ES-I3 (cell line): ENCODE data around the gene TMEM126B.
A peak's percentile ranks its signal among the peaks of the same experiment; 100 is the strongest.
"Not testable (repeated sequence)": the region's sequence is repeated elsewhere in the genome, so short reads cannot be mapped to it uniquely, and the experiment has no call there.

Experiments used
- H3K36me3 ChIP-seq: 2 replicates; pipeline ENCODE4 v1.6.1; 2013; ENCODE audit warnings: mild to moderate bottlenecking, low read length, control low read depth, moderate library complexity; ENCODE audit not compliant: insufficient read depth
- H3K4me1 ChIP-seq: 2 replicates; pipeline ENCODE4 v1.6.1; 2013; ENCODE audit warnings: mild to moderate bottlenecking, control low read depth, low read length; ENCODE audit not compliant: insufficient read depth
- H3K9ac ChIP-seq: 2 replicates; pipeline ENCODE4 v1.6.1; 2013; ENCODE audit warnings: low read depth, mild to moderate bottlenecking, low read length, moderate library complexity
- H3K9me3 ChIP-seq: 2 replicates; pipeline ENCODE4 v1.6.1; 2013; ENCODE audit warnings: mild to moderate bottlenecking, low read length, moderate library complexity; ENCODE audit not compliant: control insufficient read depth, insufficient read depth

Gene TMEM126B

DNA sequence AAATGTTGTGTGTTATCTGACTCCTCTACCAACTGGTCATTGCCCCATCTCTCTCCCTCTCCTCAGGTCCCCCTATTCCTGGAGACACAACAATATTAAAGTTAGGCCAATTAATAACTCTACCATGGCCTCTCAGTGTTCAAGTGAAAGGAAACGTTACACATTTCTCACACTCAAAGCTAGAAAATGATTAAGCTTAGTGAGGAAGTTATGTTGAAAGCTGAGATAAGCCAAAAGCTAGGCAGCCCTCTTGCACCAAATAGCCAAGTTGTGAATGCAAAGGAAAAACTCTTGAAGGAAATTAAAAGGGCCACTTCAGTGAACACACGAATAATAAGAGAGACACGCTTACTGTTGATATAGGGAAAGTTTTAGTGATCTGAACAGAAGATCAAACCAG is 8.1 kb upstream of the TMEM126B start:
- H3K36me3 ChIP-seq: no peaks in the 10 kb centered on the region
- H3K9me3 ChIP-seq: no peaks in the 10 kb centered on the region
- no peaks in the 10 kb centered on the region for H3K4me1 ChIP-seq
- no peak overlapping the region for H3K9ac ChIP-seq

DNA sequence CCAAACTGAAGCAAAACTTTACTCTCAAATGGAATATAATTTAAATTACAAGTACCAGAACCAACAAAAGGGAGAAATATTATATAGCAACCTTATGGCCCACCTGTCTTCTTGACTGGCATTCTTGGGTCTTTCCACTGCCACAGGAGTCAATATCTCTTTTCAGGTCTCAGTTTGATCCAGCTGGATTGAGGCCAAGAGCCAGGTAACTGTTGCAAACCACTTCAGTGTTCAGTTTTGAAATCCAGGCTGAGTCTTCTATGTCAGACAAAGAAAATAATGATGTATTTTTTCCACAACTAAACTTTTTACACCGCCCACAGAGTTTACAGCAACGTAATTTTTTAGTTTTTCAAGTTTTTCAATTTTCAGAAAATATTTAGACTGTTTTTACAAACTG is 1.9 kb upstream of the TMEM126B start:
- 0 out of 2 replicates have a peak, but pooled peaks cover 5% of the 10 kb centered on the region for H3K36me3 ChIP-seq
- peak overlapping the region; percentile 72; the same call in 1 of the 2 replicates for H3K9ac ChIP-seq
- H3K9me3 ChIP-seq: no peaks in the 10 kb centered on the region
- H3K4me1 ChIP-seq: peaks cover 8% of the 10 kb centered on the region

DNA sequence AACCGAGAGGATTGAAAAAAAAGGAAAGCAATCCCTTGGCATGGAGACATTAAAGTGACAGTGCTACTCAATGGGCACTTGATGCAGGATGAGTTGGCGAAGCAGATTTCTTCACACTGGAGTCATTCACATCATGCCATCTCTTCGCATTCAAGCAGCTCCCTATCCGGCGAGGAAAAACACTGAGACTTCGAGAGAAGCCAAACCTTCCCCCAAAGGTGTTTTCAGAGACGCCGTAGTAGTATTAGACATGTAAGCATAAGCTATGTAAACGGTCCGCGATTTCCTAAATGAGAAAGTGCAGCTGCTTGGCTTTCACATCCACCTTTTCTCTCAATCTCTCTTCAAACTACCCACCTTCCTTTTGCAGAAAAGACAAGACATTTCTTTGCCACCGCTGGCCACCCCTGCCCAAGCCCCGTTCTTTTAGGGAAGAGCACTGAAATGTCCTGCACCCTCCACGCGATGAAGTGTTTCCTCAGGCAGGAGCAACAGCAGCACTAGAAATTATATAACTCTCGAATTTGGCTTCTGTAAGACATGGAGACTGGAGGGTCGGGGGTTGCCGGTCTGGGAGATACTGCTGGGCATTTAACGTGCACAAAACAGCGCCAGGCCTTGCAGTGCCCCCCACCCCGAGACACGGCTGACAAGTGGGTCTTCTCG is 928 bp upstream of the TMEM126B start, which contains the start of gene DLG2:
Gene DLG2, minus strand, starts transcription at position 13 of the 666 bp plus-strand sequence.
- Histone ChIP-seq H3K36me3 (0 out of 2 replicates have a peak, but pooled peaks cover 5% of the 10 kb centered on the region), H3K9ac (peak within 1 kb of the TSS; percentile 72), H3K4me1 (peaks cover 8% of the 10 kb centered on the region), H3K9me3 (no peaks in the 10 kb centered on the region)

DNA sequence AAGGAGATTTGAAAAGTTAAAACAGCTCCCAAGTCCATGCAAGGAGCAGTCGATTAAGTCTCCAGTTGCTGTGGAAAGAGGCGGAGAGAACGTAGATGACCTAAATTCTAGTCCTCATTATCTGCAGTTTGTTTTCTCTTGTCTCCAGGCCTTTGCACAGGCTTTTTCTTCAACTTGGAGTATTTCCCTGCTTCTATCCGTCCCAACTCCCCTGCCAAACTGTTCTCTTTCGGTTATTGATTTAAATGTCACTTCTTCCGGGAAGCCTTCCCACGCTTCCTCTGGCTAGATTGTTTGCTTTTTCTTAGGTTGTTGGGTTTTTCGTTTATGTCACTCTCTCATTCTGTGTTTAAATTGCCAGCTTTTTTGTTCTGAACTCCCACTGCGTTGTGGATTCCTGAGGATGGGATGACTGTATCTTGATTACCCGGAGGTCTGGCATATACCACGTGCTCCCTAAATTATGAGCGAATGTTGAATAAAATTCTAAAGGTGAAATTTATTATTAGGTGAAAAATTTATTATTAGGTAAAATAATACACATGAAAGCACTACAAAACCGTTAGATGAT is 463 bp downstream of the TMEM126B start:
- H3K9me3 ChIP-seq: no peaks in the 10 kb centered on the region
- H3K36me3 ChIP-seq: 0 out of 2 replicates have a peak, but pooled peaks cover 5% of the 10 kb centered on the region
- H3K9ac ChIP-seq: peak overlapping the region; percentile 72
- peaks cover 8% of the 10 kb centered on the region for H3K4me1 ChIP-seq

DNA sequence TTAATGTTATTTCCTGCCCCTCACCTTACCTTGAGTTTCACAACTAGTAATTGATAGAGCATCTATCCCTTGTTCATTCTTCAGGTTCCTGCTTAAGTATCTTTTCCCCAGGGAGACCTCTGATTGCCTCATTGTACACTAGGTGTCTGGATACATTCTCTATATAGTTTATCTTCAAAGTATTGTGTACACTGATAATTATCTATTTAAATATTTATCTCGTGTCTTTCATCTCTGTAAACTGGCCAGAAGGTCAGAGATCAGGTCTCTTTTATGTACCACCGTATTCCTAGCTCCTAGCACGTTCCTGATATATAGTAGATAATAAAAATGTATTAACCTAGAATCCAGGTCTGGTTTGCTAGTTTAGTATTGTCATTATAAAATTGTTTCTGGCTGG is 6.4 kb downstream of the TMEM126B start:
- Histone ChIP-seq H3K9me3 (no peaks in the 10 kb centered on the region), H3K36me3 (peaks cover 10% of the 10 kb centered on the region; the same call in 1 of the 2 replicates), H3K9ac (no peak overlapping the region), H3K4me1 (peaks cover 4% of the 10 kb centered on the region; the same call in 1 of the 2 replicates)

DNA sequence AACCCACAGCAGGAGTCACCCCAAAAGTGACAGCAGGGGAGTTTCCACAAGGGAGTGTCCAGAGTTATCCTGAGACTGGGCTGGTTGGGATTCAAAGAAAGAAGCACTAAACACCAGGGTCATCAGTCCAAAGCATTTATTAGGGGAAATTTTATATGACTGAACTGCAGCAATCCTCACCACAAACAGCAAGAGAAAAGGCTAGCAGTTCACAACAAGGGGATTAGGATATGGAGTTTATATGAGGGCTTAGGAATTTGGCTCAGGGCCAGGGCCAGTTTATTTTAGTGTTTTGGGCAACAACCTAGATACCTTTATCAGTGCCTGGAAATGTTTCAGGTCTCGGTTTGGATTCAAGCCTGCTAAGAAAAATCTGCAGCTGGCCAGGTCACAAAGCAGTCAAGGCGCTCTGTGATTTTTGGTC is 14.8 kb downstream of the TMEM126B start:
- Histone ChIP-seq H3K4me1 (peaks cover 4% of the 10 kb centered on the region; the same call in 1 of the 2 replicates), H3K9ac (no peak overlapping the region), H3K36me3 (no peaks in the 10 kb centered on the region), H3K9me3 (no peaks in the 10 kb centered on the region)

DNA sequence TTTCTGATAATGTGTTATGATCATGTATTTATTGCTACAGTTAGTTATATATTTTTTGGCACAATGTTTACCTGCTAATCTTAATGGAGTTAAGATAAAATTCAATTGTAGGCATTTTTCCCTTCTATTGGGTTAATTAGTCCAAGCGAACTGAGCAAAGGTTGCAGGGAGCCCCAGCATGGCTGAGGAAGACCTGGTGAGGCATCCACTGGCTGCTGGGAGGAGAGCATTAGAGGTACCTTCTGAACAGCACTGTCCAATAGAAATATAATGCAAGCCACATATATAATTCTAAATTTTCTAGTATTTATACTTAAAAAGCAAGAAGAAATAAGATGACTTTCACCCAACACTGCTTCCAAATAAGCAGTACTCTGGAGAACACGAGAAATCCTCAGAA is 18.7 kb downstream of the TMEM126B start:
- no peaks in the 10 kb centered on the region for H3K9me3 ChIP-seq
- H3K36me3 ChIP-seq: peaks cover 3% of the 10 kb centered on the region; the same call in 1 of the 2 replicates
- H3K9ac ChIP-seq: peak overlapping the region; percentile 78
- H3K4me1 ChIP-seq: peaks cover 11% of the 10 kb centered on the region; the same call in 1 of the 2 replicates

DNA sequence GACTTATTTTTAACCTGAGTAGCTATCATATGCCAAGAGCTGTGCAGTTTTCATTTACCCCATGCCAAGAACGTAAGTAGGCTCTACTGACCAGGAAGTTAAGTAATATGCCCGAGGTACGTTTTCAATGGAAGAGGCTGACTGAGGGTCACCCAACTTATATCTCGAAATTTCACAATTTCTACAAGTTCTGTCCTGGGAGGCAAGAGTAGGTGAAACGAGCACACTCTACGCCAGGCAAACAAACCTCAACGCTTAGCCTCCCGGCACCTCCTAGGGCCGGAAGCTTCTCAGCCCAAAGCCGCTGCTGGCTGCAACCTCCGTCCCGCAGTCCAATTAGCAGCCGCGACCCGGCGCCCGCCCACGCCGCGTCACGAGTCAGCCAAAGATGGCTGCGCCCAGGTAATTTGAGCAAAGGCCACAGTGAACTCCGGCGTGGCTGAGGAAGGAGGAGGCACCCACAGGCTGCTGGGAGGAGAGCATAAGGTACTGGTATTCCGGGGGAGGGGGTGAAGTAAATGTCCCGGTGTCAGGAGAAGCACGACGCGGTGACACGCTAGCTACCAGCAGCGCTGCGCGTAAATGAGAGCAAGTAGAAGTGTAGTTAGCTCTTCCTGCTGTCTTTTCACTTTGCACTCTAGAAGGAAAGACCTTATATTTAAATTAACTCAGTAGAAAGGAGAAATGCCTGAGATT is 19.4 kb downstream of the TMEM126B start, which contains the start of gene TMEM126A:
Gene TMEM126A, plus strand, starts transcription at position 364 of the 696 bp plus-strand sequence. CDS start 2,289 bp downstream, outside the sequence.
- Histone ChIP-seq H3K9me3 (no peaks in the 10 kb centered on the region), H3K36me3 (peaks cover 3% of the 10 kb centered on the region; the same call in 1 of the 2 replicates), H3K9ac (peak within 1 kb of the TSS; percentile 78), H3K4me1 (peaks cover 11% of the 10 kb centered on the region; the same call in 1 of the 2 replicates)

DNA sequence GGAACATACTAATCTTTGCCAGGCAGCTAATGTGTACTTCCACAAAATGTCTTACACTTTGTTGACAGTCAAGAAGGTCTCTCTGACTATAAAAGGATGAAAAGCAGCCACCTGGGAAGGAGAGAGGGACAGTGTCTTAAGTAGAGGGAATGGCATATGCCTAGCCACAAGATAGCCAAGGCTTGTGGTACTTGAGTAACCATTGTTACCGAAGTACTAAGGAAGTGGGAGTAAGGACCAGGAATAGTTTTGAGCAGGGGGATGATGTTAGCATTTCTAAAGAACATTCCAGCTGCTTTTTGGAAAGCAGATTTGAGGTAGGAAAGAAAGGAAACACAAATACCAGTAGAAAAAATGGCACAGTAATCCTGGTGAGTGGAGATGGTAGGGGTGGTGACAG is 22.7 kb downstream of the TMEM126B start:
- Histone ChIP-seq H3K9ac (no peak overlapping the region), H3K4me1 (0 out of 2 replicates have a peak, but pooled peaks cover 7% of the 10 kb centered on the region), H3K9me3 (no peaks in the 10 kb centered on the region), H3K36me3 (peaks cover 3% of the 10 kb centered on the region; the same call in 1 of the 2 replicates)

DNA sequence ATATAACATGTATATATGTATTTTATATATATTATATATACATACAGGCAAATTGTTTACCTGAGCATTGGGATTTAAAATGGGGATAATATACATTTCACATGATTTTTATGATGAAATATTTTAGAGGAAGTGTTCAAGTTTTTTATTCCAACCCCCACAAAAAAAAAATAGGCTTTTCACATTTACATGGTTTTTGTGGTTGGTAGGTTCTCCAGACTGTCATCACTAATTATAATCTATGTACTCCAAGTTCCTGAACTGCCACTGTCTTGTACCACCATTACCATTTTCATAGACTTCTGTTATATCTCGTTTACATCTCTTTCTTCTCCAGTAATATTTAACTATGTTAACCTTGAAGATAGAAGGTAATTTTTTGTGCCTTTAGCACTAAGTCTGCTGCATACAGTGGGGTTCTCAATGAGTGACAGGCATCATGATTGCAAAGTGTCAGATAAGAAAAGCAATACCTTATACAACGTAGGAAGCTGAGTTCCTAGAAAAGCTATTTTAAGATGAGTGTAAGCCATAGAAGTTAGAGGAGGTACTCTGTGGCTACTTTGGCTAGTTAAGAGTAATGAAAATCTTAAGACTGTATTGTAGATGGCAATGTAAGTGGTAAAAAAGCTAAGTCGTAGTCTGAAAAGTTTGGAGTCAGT is 24.5 kb downstream of the TMEM126B start:
- Histone ChIP-seq H3K4me1 (0 out of 2 replicates have a peak, but pooled peaks cover 7% of the 10 kb centered on the region), H3K36me3 (peaks cover 6% of the 10 kb centered on the region; the same call in 1 of the 2 replicates), H3K9ac (no peak overlapping the region), H3K9me3 (no peaks in the 10 kb centered on the region)

DNA sequence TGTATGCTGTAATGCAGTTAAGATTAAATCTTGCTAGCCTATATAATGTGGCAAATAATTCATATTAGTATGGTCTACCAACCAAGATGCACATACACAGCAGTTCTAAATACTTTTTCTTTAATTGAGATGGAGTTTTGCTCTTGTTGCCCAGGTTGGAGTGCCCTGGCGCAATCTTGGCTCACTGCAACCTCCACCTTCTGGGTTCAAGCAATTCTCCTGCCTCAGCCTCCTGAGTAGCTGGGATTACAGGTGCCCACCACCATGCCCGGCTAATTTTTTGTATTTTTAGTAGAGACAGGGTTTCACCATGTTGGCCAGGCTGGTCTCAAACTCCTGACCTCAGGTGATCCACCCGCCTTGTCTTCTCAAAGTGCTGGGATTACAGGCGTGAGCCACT is 25.9 kb downstream of the TMEM126B start:
- H3K9me3 ChIP-seq, H3K4me1 ChIP-seq, H3K36me3 ChIP-seq, H3K9ac ChIP-seq: not testable (repeated sequence)

DNA sequence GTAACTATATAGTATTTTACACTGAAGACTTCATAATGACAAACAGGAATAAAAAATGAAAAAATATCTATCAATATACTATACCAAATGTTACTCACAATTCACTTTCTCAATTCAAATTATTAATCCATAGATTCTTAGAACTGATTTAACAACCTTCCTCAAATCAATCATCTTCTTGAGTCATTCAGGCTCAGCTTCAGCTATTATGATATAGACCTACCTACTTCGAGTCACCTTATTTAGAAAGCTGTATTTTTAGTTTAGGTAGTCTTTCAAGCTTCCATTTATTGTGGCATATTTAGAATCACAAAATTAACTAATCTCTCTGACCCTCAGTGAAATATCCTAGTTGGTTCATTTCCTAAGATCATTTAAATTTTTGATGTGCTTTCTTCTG is 28.4 kb downstream of the TMEM126B start:
- Histone ChIP-seq H3K9me3 (no peaks in the 10 kb centered on the region), H3K4me1 (no peaks in the 10 kb centered on the region), H3K36me3 (peaks cover 3% of the 10 kb centered on the region), H3K9ac (no peak overlapping the region)

DNA sequence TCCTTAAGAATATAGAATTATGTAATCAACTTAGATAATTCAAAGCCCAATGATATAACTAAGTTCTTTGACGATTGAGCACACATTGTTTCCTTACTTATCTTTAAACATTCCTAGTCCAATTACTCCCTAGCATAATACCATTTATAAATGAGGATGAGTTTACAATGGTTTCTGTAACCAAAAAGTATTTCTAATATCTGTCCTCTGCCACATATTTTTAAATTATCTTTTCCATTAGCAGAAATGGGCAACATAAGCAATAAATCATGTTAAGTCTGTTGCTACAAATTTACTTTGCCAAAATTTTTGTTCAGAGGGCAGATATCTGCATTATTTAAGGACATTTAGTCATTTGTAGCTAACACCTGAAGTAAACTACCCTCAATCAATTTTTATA is 29.8 kb downstream of the TMEM126B start:
- Histone ChIP-seq H3K36me3 (peaks cover 6% of the 10 kb centered on the region), H3K4me1 (no peaks in the 10 kb centered on the region), H3K9ac (no peak overlapping the region), H3K9me3 (no peaks in the 10 kb centered on the region)
